Progenitor cell of endocrine pancreas (in vitro differentiated cells): Measurements from ENCODE around the gene BTBD9. TPM values are rescaled to one million over a fixed set of nuclear protein-coding genes. Genes with fewer than 3 reads are reported as not detected.

ENCODE experiments used
- DNase-seq: peaks from one replicate; pipeline ENCODE4 v3.0.0; 2021; ENCODE audit warnings: low spot score; ENCODE audit not compliant: unreplicated experiment
- H3K27ac Mint-ChIP-seq: 2 replicates; pipeline ENCODE4 v1.8.0; 2021; ENCODE audit warnings: mild to moderate bottlenecking, moderate library complexity, mixed read lengths
- H3K27me3 Mint-ChIP-seq: 2 replicates; pipeline ENCODE4 v1.8.0; 2021; ENCODE audit warnings: mixed read lengths
- H3K36me3 Mint-ChIP-seq: 2 replicates; pipeline ENCODE4 v1.8.0; 2022; ENCODE audit warnings: mixed read lengths; ENCODE audit not compliant: insufficient read depth
- H3K4me1 Mint-ChIP-seq: 2 replicates; pipeline ENCODE4 v1.8.0; 2021; ENCODE audit warnings: low read depth, mixed read lengths
- H3K4me3 Mint-ChIP-seq: 2 replicates; pipeline ENCODE4 v1.8.0; 2021; ENCODE audit warnings: low read depth, mild to moderate bottlenecking, moderate library complexity, mixed read lengths
- H3K9me3 Mint-ChIP-seq: 2 replicates; pipeline ENCODE4 v1.8.0; 2021; ENCODE audit warnings: low read depth, mixed read lengths
- CTCF ChIP-seq: fragments of 200-600 bp; sonication (generic); IDR thresholded peaks from one replicate; pipeline ENCODE4 v1.5.0; 2021; ENCODE audit warnings: antibody characterized with exemption, mild to moderate bottlenecking; ENCODE audit not compliant: unreplicated experiment
- total RNA-seq: library from RNA; stranded (reverse); gene quantifications from 2 replicates; pipeline ENCODE4 v1.2.1, GENCODE V29; 2021

The BTBD9 gene
- total RNA-seq, 1 donor from 2014 or later: 25.9 TPM

GRCh38 chr6:38158762-38159350, 480.9 kb downstream of the BTBD9 start:
- Mint-ChIP-seq H3K27me3 (no peaks in the 10 kb centered on the region), H3K9me3 (peaks cover 3% of the 10 kb centered on the region)

GRCh38 chr6:38157905-38158304, 481.8 kb downstream of the BTBD9 start:
- Mint-ChIP-seq H3K4me1 (no peaks in the 10 kb centered on the region), H3K27ac (peak overlapping the region; percentile 18), H3K27me3 (no peaks in the 10 kb centered on the region), H3K36me3 (peaks cover 22% of the 10 kb centered on the region), H3K4me3 (no peak overlapping the region), H3K9me3 (peaks cover 3% of the 10 kb centered on the region)
- no peak for DNase-seq
- no peak for TF ChIP-seq CTCF

More at GRCh38 chr6:38158762-38159350, 480.9 kb downstream of the BTBD9 start:
- DNase-seq: no peak
- H3K4me1 Mint-ChIP-seq: no peaks in the 10 kb centered on the region
- no peak overlapping the region for H3K4me3 Mint-ChIP-seq
- no peak for TF ChIP-seq CTCF
- H3K36me3 Mint-ChIP-seq: peaks cover 20% of the 10 kb centered on the region
- H3K27ac Mint-ChIP-seq: peak overlapping the region; percentile 81

- H3K9me3 Mint-ChIP-seq: peaks cover 3% of the 10 kb centered on the region
- no peaks in the 10 kb centered on the region for H3K27me3 Mint-ChIP-seq
- no peak overlapping the region for H3K4me3 Mint-ChIP-seq
- H3K27ac Mint-ChIP-seq: no peak overlapping the region
- H3K36me3 Mint-ChIP-seq: peaks cover 23% of the 10 kb centered on the region
- H3K4me1 Mint-ChIP-seq: no peaks in the 10 kb centered on the region
- no peak for TF ChIP-seq CTCF
- DNase-seq: no peak
These were observed 482.7 kb downstream of the BTBD9 start for GRCh38 chr6:38156818-38157565.

- no peak for DNase-seq
- H3K27ac Mint-ChIP-seq: peak overlapping the region; percentile 15
- TF ChIP-seq CTCF: no peak
- no peaks in the 10 kb centered on the region for H3K4me1 Mint-ChIP-seq
- H3K27me3 Mint-ChIP-seq: no peaks in the 10 kb centered on the region
- H3K36me3 Mint-ChIP-seq: peaks cover 17% of the 10 kb centered on the region
- no peak overlapping the region for H3K4me3 Mint-ChIP-seq
- H3K9me3 Mint-ChIP-seq: peaks cover 3% of the 10 kb centered on the region
These were observed 484.0 kb downstream of the BTBD9 start for GRCh38 chr6:38155621-38156204.

GRCh38 chr6:38155144-38155543, 484.6 kb downstream of the BTBD9 start:
- no peaks in the 10 kb centered on the region for H3K27me3 Mint-ChIP-seq
- no peaks in the 10 kb centered on the region for H3K4me1 Mint-ChIP-seq
- peaks cover 13% of the 10 kb centered on the region for H3K36me3 Mint-ChIP-seq
- TF ChIP-seq CTCF: no peak
- H3K27ac Mint-ChIP-seq: peak overlapping the region; percentile 44
- DNase-seq: no peak
- no peaks in the 10 kb centered on the region for H3K9me3 Mint-ChIP-seq
- no peak overlapping the region for H3K4me3 Mint-ChIP-seq
